ENCODE data around the gene RASSF7. TPM values are rescaled to one million over a fixed set of nuclear protein-coding genes. Genes with fewer than 3 reads are reported as not detected.

The RASSF7 gene
- total RNA-seq, 2 experiments from 2014 or later: 16.8 to 17.3 TPM

DNA sequence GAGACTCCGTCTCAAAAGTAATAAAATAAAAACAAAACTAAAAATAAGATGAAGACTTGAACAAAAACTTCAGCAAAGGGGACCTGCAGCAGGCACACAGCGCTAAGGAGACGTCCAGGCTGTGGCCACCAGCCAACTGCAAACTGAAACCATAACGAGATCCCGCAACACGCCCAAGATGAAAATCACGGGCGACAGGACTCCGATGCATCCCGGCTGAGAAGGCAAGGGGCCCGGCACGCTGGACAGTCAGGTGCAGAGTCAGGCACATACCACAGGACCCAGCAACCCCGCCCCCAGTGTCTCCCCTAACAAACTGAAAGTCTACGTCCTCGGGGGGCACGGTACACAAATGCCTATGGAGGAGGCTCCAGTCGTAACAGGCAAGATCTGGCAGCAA is 34.6 kb upstream of the RASSF7 start:
- TF ChIP-seq, protein P1, sequence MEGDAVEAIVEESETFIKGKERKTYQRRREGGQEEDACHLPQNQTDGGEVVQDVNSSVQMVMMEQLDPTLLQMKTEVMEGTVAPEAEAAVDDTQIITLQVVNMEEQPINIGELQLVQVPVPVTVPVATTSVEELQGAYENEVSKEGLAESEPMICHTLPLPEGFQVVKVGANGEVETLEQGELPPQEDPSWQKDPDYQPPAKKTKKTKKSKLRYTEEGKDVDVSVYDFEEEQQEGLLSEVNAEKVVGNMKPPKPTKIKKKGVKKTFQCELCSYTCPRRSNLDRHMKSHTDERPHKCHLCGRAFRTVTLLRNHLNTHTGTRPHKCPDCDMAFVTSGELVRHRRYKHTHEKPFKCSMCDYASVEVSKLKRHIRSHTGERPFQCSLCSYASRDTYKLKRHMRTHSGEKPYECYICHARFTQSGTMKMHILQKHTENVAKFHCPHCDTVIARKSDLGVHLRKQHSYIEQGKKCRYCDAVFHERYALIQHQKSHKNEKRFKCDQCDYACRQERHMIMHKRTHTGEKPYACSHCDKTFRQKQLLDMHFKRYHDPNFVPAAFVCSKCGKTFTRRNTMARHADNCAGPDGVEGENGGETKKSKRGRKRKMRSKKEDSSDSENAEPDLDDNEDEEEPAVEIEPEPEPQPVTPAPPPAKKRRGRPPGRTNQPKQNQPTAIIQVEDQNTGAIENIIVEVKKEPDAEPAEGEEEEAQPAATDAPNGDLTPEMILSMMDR (IDR thresholded peaks at IDR 0.05): no peak
- ATAC-seq (no peak), DNase-seq (no peak)
- Mint-ChIP-seq H3K36me3 (ENCODE audit: low read depth) (no peaks in the 10 kb centered on the region), H3K9me3 (no peaks in the 10 kb centered on the region), H3K4me3 (no peak overlapping the region), H3K27ac (no peak overlapping the region), H3K4me1 (ENCODE audit: low read depth) (no peaks in the 10 kb centered on the region), H3K27me3 (no peaks in the 10 kb centered on the region)
- intact Hi-C loops (cut with micrococcal nuclease): no loop called here
- CTCF ChIA-PET: no interaction called here
- POLR2A ChIA-PET: no interaction called here

DNA sequence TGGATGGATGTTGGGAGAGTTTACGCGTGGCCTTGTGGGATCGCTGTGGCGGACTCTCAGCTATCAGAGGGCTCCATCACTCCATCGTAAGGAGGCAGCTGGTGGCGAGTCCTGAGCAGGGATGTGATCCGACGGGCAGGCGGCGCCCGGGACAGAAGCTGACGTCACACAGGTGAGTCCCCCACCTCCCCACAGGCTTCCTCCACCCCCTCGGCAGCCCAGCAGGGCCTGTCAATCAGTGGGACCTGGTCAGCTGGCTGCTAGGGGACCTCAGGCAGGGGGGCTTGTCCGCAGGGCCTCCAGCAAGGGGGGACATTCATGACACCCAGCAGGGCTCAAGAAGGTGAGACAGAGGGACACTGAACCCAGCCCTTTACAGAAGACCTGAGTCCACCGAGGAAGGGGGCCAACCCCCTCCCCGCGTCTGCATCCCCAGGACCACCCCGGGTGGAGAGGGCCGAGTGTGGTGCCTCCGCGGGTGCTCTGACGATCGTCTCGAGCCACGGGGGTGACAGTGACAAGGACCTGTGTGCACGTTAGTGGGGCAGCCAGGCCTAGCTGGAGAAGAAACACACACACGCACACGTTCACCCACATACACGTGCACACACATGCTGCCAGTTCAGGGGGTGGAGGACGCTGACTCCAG is 32.5 kb upstream of the RASSF7 start:
- no peak for ATAC-seq

DNA sequence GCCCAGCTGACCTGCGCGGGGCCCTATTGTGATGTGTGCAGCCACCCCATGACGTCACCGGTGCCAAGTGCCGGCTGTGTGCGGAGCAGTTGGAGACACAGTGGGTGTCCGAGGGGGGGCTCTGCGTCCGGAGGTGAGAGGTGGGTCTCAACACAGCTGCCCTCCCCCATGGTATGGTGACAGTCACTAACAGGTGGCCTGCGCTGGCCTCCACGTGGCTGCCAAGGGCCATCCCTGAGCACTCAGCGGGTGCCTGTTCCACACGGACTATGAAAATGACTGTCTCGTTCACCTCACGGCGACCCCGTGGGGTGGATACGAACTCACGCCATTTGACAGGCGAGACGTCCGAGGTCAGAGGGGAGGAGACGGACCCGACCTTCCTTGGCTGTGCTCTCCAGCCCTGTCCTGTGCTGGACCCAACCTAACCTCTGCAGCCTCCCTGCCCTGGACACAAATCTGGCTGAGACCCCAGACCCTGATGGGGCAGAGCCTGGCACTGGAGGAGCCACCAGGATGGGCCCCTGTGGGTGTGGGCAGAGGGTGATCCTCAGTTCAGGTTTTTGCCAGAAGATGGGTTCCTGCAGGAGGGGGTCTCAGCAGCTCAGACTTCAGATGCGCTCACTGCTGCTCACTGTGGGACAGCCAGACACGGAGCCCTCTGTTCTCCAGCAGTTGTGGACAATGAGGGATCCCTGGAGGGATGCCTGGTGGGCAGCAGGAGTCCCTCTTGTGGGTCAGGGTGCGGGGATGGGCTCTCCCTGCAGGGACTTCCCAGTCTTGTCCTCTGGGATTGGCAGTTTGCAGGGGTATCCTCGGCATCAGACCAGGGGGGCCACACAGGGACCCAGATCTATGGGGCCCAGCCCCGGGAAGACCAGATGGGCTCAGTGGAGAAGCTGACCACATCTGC is 31.7 kb upstream of the RASSF7 start:
- intact Hi-C loops (cut with micrococcal nuclease): no loop called here
- ATAC-seq: no peak
- Mint-ChIP-seq H3K4me1 (ENCODE audit: low read depth) (no peaks in the 10 kb centered on the region), H3K27ac (no peak overlapping the region), H3K9me3 (no peaks in the 10 kb centered on the region), H3K36me3 (ENCODE audit: low read depth) (no peaks in the 10 kb centered on the region), H3K4me3 (no peak overlapping the region), H3K27me3 (no peaks in the 10 kb centered on the region)
- TF ChIP-seq, protein P1 (IDR thresholded peaks at IDR 0.05): no peak
- DNase-seq: no peak
- POLR2A ChIA-PET: no interaction called here
- CTCF ChIA-PET: interaction anchor here (1.0 kb wide), 1 partner anchor 11 kb away, joined by 4 read pairs; no protein-coding TSS in a partner anchor

More for the DNA sequence above, 32.5 kb upstream of the RASSF7 start:
- Mint-ChIP-seq H3K4me1 (ENCODE audit: low read depth) (no peaks in the 10 kb centered on the region), H3K4me3 (no peak overlapping the region), H3K27me3 (no peaks in the 10 kb centered on the region), H3K36me3 (ENCODE audit: low read depth) (no peaks in the 10 kb centered on the region), H3K27ac (no peak overlapping the region), H3K9me3 (no peaks in the 10 kb centered on the region)
- DNase-seq: no peak
- ChIA-PET CTCF (no interaction called here), POLR2A (no interaction called here)
- intact Hi-C loops (cut with micrococcal nuclease): no loop called here
- TF ChIP-seq, protein P1 (IDR thresholded peaks at IDR 0.05): no peak

DNA sequence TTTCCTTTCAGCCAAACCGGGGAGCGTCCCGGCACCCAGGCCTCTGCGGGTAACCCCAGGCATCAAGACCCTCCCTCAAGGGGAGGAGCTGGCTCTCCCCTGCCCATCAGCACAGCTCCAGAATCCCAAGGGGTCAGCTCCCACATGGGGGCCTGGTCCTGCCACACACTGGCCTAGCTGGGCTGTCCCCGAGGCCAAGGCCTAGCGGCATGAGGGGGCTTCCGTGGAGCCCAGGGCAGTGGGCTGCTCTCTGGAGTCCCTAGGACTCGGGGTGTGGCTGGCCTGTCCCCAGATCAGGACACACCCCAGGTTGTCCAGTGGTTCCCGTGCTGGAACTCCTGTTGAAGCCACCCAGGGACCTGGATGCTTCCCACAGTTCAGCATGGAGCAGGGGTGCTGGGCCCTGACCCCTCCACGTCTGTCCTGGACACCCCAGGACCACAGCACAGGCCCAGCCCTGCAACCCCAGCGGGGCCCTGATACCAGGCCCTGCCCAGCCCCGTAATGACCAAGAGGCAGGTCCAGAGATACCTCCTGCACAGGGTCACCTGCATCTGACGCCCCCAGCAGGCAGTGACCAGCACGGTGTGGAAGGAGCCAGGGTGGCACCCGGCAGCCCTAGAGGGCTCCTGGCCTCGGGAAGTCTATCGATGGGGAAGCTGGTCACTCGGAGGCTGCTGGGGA is 30.9 kb upstream of the RASSF7 start:
- TF ChIP-seq, protein P1 (IDR thresholded peaks at IDR 0.05): no peak
- Mint-ChIP-seq H3K27me3 (no peaks in the 10 kb centered on the region), H3K27ac (no peak overlapping the region), H3K36me3 (ENCODE audit: low read depth) (no peaks in the 10 kb centered on the region), H3K9me3 (no peaks in the 10 kb centered on the region), H3K4me1 (ENCODE audit: low read depth) (no peaks in the 10 kb centered on the region), H3K4me3 (no peak overlapping the region)
- intact Hi-C loops (cut with micrococcal nuclease): no loop called here
- DNase-seq (no peak), ATAC-seq (no peak)
- ChIA-PET CTCF (interaction anchor here (1.0 kb wide), 1 partner anchor 12 kb away, joined by 4 read pairs; no protein-coding TSS in a partner anchor), POLR2A (no interaction called here)
